GM18861 (cell line): ENCODE measurements around the gene CPVL.

Experiments used
- ATAC-seq: cut with Tn5 transposase; IDR thresholded peaks from one replicate; pipeline ENCODE4 v1.9.1; 2021; ENCODE audit not compliant: unreplicated experiment

CPVL gene

DNA sequence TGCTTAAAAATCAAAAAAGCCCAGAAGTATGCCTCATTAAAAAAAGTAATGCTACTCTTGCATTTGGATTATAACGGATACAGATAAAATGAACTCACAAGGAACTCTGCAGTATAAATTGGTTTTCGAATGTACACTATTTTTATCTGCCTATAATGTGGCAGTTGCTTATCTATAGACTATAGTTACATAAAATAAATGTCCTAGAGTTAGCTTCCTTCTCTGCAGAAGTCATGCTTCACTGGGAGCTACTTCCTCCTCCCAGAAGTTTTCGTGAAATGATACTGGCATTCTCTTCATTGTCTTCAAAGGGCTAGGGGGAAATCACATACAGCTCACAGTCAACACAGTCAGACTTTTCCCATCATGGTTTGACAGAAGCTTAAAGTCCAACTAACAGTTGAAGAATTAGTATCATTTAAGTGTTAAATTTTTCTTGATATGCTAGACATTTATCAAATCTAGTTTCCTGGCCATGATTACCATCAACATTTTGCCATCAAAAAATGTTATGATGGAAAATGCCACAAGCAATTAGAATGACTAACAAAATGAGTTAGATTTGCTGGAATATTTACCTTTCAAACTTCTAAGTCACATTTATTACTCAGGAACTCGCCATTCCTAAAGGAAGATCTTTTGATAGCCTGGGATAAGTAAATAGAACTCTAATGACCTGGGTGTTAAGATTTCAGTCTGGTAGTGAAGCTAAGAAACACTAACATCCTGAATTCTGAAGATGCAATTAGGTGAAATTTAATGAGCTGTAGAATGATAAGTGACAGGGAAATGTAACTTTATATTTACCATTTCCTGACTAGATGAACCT, 100.9 kb downstream of the CPVL start:
- no peak for ATAC-seq

- ATAC-seq: no peak
Measured at GRCh38 chr7:29044554-29044953, 101.8 kb downstream of the CPVL start.

GRCh38 chr7:29043576-29043975, 102.8 kb downstream of the CPVL start:
- no peak for ATAC-seq

DNA sequence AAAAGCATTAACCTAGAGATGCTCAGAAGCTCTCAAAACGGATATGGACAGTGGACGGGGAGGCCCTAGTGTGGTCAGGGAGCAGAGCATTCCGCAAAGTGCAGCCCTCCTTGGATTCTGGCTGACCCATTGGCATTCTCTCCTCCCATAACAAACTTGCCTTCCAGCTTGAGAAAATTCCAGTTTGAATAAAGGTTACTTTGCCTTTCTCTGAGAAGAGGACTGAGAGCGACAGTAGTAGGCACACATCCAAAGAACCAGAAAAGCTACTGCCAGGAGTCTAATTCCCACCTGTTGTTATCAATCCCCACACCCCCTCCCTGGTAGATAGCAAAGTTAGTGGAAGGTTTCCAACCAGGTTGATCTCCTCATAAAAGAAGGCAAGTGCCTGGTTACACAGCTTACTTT, 103.5 kb downstream of the CPVL start:
- no peak for ATAC-seq

DNA sequence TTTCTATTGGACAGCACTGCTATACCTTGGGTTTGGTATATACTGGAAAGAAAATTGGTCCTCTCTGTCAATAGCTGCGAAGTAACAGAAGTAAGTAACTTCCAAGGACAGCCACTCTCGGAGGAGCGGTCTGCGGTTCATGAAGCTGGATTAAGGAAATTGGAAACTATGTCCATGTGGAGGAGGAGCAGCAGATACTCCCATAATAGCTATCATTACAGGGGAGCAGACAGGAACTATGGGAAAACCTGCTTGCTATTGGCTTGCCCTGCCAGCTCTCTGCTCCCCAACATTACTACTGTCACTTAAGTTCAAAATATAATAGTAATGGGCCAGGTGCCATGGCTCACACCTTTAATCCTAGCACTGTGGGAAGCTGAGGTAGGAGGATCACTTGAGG, 104.3 kb downstream of the CPVL start:
- no peak for ATAC-seq

- ATAC-seq: no peak
Measured at GRCh38 chr7:29040579-29040925, 105.8 kb downstream of the CPVL start.

GRCh38 chr7:29039821-29040578, 106.3 kb downstream of the CPVL start:
- no peak for ATAC-seq

- no peak for ATAC-seq
Measured at GRCh38 chr7:29038463-29038862, 107.9 kb downstream of the CPVL start.

DNA sequence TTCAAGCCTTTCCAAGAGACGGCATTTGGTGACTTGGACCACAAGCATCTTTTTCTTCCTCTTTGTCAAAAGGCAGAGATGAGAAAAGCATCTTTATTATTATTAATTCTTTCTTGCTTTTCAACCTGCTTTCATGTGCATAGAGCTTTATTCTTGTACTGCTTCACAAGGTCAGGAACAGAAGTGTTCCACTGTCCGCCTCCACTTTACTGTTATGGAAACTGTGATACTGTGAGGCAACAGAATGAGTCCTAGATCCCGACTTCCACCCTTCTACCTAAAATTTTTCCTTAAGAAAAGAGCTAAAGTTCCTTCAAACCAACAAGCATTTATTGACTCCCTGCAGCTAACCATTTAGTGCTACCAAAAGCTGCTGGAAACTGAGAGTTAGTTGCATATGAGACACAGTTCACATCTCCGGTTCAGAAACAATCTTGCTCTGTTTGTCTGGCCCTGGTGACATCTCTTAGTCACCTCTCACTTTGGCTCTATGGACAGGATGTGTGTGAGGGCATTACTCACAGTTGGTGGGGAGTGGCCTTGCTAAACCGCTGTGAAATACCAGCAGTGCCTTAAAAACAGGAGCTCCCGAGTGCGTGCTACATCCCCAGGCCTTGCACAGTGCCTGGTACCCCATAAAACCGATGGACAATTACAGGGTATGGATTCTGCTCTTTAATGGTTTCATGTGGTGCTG, 111.1 kb downstream of the CPVL start:
- no peak for ATAC-seq

GRCh38 chr7:29033584-29033983, 112.8 kb downstream of the CPVL start:
- ATAC-seq: no peak

- ATAC-seq: no peak
Measured at GRCh38 chr7:29032146-29032545, 114.2 kb downstream of the CPVL start.

DNA sequence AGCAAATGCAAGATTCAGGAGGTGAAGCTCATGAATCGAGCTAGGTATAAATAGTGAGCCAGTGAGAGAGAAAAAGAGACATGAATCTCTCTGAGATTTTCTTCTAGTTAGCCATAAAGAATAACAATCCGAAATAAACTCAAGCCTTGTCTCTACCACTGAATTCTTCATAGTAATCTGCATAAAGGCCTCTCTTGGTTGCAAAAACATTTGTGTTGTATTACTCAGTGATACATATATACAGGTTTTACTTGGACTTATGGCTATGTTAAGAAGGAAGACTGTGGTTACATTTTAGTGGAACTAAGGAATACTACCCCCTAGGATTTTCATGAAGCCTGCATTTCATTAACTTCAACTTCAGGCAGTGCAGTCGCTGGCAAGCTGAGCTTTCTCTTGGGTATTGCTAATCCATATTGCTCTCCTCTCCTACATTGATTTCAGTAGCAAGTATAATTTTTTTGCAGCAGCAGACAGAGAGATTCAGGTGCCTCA, 115.5 kb downstream of the CPVL start:
- ATAC-seq: no peak

DNA sequence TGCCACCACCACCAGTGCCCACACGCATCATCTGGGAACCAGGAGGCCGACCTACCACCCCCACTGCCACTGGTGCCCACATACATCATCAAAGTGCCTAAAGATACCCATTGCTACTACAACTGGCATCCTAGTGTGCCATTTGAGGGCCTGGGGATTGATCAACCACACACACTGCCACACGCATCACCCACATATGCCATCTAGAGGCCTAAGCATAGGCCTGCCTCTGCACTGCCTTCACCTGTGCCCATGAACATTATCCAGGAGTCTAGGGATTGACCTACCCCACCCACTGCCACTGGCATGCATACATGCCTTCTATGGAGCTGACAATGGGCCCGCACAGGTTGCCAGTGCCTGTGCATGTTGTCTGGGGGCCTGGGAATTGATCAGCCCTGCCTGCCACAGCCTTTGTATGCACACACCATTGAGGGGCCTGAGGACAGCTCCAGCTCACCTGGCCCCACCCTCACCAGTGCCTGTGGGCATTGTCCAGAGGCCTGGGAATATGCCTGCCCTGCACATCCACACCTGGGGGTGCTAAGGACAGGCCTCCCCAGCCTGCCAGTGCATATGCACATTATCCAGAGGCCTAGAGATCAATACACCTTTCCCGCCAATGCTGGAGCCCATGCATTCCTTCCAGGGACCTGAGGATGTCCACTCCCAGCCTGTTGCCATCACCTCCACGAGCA, 123.9 kb downstream of the CPVL start:
- ATAC-seq: no peak

DNA sequence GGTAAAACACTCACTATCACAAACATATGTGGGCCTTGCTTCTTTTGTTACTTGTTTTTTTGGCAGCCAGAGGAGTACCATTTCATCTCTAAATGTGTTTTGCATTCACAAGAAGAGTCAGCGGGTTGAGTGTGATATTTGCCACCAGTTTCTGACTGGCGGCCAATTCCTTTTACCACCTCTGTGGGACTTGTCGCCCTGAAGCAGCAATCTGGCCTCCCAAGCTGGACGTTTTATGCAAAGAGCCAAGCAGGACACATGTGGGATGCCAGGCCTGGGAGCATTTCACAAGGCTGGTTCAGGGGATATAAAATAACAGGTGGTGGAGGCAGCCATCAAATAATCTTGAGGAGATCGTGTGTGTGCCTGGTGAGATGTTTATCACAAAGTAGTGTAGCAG, 126.4 kb downstream of the CPVL start:
- ATAC-seq: no peak

DNA sequence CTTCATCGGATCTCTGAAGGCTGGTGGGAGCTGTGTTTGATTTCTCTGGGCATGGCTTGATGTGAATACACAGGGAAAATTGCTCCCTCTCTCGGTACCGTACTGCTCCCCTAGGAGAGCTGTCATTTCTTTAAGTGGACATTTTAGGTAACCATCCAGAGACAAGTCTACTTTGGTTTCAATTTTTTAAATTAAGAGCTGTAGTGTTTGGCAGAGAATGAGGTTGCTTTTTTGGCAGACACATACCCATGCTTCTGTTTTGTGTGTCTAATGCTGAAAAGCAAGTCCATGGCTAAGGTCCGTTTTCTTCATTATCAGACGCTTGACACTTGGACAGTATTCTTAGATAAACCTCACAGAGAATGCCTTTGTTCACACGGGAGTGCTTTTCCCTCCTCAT, 127.0 kb downstream of the CPVL start:
- no peak for ATAC-seq

DNA sequence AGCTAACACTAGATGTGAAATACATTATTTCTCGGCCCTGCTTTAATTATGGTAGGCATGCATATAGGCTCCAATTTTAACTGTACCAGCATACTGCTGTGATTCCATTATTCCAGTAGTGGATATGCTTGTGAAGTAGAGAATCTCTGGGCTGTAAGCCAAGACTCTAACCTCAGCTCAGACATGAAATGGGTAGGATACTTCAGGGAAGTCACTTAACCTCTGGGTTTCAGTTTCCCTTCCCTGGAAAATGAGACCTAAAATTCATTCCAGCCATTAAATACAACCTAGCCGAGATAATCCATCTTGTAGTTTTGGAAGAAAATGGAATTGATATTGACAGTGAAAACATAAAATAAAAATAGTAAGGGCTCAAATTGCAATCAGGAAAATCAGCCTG, 128.6 kb downstream of the CPVL start:
- ATAC-seq: no peak

- ATAC-seq: no peak
Measured at GRCh38 chr7:29014725-29015124, 131.6 kb downstream of the CPVL start.

DNA sequence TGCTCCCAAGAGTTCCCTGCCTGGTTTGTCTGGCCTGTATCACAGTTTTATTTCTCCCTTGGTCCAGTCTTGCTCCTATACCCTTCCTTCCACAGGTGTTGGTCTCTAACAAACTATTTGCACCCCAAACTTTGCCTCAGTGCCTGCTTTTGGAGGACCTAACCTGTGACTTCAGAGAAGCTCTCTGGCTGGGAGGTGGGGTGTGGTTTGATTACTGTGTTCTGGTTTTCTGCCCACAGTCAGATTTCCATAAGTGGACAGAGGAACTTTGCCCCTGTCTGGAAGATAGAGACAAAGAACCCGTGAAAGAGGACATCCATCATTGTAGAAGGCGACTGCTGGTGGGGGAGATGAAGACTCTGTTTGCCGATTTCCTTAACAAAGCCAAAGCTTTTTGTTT, 132.4 kb downstream of the CPVL start:
- ATAC-seq: no peak

- no peak for ATAC-seq
Measured at GRCh38 chr7:29013082-29013695, 133.1 kb downstream of the CPVL start.

DNA sequence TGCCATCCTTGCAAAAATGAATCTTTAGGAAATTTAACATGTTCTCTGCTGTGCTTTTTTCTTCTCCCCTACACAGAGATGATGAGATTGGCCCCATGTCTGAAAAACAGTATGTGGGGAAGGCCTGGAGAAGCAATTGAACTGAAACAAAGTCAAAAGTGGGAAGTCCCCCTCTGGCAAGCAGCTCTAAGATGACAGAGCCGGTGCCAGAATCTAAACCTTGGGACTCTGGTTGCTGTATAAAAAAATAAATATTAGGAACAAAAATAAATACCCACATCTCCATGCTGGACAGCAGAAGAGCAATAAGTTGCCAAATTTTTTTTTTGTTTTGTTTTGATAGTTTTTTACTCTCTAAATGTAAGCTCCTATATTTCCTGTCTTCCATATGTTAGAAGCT, 136.4 kb downstream of the CPVL start:
- no peak for ATAC-seq

DNA sequence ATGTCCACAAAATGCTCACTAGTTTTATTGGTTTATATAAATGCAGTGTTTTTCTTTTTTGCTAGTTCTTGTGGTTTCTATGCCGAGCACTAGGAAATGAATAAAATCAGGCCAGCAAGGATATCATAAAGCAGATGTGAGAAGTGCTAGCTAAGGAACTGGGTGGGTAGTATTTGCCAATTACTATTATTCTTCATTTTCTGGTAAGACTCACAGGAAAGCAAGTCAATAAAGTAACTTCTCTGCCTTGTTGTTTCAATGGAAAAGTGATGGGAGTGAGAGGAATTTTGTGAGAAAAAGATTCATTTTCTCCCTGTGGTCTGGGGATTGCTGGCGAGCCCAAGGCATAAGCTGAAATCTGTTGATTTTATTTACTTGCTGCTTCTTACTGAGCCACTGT, 137.7 kb downstream of the CPVL start:
- no peak for ATAC-seq
